Mesenteric fat pad (tissue), 1 donor: ENCODE results near the gene C6orf118. TPM values are rescaled to one million over a fixed set of nuclear protein-coding genes. Genes with fewer than 3 reads are reported as not detected.

Source experiments
- DNase-seq: peaks from one replicate; pipeline ENCODE4 v3.0.0-alpha.2; 2020; ENCODE audit warnings: low spot score
- long read RNA-seq: library from polyadenylated mRNA; unstranded; transcript quantifications from one replicate; pipeline ENCODE4 v2.0.0, GENCODE V29; 2020
- total RNA-seq: library from RNA; stranded (reverse); fragmentation: NEBNext Ultra II Directional; extraction: Animal tissue kit (Norgen Biotek cat#: 25700); gene quantifications from one replicate; pipeline ENCODE4 v1.2.1, GENCODE V29; 2021
- donor health status: DM: yes; HTN: yes; CAD: no.

Gene C6orf118
- not detected for total RNA-seq
- long read RNA-seq = 0 reads

DNA sequence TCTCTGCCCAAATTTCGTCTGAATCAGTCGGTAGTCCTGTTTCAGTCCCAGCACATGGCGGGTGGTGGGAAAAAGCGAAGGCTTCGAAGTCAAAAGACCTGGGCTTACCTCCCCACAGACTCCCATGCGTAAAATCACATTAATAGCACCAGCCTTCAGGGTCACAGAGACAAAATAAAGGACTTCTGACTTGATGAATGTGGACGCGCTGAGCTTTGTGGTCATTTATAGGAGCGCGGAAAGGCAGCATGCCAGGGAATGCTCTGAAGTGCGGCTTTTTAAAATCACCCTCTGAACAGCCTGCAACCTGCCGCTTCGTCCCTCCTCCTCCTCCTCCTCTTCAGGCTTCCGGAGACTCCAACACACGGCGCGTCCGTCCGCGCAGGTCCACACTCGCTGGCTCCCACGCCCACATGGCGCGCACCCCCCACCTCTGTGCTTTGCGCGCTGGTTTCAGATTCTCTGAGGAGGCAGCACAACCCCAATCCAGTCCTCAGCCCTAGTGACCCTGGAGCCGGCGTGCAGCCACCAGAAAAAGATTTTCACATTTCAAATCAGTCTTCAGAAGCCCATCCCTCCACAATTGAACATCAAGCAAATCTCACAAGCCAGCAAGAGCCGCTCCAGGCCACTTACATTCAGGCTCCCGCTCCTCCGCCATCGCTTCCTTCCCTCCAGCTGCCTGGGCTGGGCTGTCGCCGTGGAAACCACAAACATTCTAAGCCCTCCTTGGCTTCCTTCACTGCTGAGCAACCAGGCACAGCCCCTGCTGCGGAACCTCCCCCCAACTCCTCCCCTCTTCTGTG lies at the start of gene C6orf118:
Gene C6orf118, minus strand, starts transcription at position 680 of the 806 bp plus-strand sequence. Its CDS starts 19 bp downstream, at position 661.
- DNase-seq = no peak

DNA sequence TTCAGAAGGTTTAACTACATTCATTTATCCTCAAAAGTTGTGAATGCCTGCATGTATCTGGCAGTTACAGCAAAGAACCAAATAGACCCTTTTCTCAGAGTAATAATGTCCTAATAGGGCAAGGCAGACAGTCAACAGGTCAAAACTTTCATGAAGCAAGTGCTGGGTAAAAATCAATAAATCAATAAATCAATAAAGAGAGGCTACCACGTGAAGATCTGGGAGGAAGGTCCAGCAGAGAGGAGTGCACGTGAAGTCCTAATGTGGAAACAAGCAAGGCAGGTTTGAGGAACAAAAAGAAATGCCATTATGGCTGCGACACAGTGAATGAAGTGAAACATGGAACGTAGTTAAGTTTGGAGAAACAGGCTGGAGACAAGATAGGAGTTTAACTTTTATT lies 36.3 kb upstream of the C6orf118 start:
- no peak for DNase-seq

DNA sequence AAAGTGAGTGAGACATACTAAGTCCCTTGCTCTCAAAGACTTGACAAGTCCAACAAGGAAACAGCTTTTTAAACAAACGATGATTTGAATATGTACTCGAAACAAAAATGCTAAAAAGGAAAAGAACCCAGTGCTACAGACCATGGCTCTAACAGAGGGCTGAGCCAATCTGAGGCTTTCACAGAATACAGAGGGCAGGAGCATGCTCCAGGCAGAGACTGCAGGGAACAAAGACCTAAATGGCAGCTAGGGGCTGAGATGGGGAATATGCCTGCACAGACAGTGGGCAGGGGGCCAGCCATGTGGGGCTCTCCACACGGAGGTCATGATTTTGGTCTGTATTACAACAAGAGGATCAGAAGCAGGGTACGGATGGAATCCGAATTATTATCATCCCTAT lies 31.1 kb upstream of the C6orf118 start:
- DNase-seq = no peak

DNA sequence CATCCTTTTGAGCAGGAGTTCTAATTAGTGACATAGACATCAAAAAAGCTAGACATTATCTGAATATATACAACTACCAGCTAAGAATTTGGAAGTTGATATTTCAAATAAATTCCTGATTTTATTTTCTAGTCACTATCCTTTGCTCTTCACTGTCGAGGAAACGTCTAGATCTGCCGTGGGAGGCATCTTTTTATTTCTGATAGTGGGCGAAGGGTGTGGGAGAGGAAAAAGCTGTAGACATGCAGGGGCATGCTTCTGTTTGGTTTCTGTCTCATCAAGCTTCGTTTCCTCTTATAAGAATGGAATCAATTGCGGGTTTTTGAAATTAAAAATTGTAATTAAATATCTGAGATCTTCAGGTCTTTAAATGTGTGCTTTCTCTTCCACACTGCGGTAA lies 16.2 kb upstream of the C6orf118 start:
- no peak for DNase-seq

DNA sequence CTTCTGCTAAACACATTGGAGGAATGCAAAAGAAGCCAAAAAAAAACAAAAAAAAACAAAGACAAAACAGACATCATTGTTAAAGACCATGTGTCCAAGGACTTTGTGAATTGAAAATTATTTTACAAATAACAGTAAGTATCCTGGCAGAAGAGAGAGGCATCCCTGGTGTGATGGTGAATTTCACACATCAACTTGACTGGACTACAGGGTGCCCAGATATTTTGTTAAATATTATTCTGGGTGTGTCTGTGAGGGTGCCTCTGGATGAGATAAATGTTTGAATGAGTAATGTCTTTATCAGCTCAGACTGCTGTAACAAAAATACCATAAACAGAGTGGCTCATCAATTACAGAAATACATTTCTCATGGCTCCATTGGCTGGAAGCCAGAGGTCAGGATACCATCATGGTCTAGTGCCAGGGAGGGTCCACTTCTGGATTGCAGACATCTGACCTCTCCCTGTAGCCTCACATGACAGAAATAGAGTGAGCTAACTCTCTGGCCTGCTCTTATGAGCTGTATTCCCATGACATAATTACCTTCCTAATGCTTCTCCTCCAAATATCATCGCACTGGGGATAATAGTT lies 12.2 kb upstream of the C6orf118 start:
- DNase-seq = no peak

DNA sequence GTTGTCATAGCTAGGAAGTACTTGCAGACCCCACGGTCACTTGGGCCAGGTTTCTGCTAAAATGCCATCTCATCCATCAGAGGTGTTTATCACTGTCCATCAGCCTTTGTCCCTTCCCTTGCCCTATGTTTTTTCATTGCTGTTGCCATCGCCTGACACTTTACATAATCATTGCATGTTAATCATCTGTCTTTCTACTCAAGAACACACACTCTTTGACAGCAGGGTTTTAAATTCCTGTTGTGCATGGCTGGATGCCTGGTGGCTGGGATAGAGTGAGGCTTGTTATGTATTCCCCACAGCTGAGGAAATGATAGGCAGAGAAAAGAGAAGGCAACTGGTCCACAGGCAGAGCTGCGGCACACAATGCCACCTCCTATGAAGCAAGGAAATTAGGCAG lies 11.7 kb upstream of the C6orf118 start:
- no peak for DNase-seq

DNA sequence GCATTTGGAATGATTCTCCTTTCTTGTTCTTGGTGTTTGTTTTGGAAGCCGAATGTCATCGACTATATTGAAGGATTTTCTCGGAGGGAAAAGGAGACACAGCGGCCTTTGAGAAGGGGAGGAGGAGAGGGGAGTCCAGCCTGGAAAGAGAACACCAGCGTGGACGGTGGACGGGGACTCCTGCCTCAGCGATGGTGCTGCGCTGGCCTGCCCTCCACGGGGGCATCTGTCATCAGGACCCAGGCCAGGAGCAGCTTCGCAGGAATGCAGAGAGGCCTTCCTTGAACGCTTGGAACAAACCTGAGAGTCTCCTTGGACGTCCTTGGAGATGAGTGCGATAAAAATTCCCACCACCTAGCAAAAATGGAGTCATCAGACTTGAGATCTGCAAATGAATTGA lies 8.3 kb upstream of the C6orf118 start:
- no peak for DNase-seq

DNA sequence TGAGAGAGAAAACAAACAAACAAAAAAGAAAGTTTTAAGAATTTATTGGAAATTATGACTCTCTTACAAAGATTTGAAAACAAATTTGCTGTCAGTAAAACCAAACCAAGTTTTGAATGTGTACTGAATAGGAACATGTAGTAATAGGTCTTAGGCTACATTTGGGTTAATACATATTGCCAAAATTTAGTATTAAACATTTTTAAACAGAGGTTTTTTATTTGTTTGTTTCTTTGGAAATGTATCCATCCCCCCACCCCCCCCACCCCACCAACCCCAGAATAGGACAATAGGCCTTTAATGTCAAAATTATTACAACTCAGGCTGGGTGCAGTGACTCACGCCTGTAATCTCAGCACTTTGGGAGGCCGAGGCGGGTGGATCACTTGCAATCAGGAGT lies 2.5 kb downstream of the C6orf118 start:
- no peak for DNase-seq

DNA sequence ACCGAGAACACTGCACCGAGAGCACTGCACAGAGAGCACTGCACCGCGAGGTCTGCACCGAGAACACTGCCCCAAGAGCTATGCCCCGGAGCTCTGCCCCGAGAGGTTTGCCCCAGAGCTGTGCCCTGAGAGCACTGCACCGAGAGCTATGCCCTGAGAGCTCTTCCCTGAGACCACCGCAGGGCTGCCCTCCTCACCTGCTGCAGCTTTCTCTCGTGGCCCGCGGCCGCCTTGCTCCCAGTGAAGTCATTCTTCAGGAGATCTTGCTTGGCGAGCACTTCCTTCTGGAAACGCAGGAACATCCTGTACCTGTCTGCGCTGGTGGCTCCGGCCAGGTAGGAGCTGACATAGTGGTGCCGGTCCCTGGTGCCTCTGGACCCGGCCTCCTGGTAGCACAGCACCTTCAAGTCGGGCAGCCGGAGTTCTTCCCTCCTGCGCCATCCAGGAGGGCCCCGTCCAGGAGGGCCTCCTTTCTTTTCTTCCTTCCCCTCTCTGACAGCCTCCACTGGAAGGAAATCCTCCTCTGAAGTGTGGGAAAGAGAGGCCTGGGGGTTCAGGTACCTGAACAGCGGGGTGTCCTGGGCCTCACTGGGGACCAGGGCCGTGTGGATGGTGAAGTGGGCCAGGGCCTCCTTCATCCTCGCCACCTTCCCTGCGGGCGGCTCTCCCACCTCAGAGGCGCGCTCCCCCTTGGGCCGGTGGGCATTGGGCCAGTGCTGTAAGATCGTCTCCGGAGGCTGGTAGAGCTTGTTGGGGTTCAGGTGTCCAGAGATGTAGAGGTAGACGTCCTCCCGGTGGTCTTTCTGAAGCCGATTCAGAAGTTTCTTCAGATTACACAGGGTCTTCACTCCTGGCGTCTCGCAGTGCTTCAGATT lies 7.8 kb downstream of the C6orf118 start:
- DNase-seq = no peak

DNA sequence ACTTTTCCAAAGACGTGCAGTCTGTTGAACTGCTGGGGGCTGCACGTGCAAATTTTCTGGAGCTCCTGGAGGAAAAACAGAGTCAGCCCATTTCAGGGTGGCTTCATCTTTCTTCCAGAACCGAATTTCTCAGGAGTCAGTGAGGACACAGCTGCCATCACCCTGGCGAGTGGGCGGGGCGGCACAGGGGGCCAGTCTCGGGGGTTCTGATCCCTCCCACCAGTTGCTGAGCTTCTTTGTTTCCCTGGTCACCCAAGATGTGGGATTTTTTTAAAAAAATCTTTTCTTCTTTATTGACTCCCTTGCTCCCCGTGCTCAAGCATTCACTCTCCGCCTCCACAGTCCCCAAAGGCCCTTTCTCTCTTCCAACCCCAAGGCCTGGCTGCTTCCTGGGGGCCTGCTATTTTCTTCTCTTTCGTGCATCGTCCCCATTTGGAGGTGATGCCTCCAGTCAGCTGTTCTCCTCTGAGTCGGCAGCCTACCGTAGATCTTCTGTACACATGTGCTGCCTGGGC lies 8.9 kb downstream of the C6orf118 start:
- no peak for DNase-seq

DNA sequence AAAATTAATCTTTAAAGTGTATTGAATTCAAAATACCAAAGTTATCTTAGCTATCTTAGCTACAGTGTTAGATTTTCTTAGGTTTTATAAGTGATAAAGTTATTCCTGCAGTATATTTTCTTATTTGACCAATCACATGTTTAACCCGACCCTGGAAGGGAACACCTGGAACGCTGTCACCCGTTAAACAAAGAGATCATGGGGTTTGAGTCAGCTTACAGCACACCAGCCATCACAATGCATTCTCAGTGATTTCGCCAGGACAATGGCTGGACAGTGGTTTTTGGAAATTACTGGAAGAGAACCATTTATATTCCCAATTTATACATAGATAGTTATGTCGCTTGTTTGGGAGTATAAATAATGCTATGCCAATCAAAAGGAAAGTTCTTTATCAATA lies 10.5 kb downstream of the C6orf118 start:
- no peak for DNase-seq

DNA sequence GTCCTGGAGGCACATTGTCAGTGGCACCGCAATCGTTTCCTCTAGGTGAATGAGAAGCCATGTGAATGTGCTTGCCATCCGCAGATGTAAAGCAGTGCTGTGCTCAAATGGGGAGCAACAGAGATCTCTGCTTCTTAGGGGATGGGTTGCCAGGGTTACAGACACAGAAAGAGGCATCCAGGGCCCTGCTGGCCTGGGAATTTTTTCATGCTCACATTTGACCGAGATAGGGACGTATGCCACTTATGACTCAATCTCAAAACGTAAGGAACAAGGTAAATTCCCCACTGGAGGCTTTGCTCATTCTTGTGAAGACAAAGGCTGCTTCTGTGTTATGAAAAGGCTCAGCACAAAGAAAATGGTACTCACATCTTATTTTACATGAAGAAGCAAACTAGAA lies 11.0 kb downstream of the C6orf118 start:
- DNase-seq = no peak

DNA sequence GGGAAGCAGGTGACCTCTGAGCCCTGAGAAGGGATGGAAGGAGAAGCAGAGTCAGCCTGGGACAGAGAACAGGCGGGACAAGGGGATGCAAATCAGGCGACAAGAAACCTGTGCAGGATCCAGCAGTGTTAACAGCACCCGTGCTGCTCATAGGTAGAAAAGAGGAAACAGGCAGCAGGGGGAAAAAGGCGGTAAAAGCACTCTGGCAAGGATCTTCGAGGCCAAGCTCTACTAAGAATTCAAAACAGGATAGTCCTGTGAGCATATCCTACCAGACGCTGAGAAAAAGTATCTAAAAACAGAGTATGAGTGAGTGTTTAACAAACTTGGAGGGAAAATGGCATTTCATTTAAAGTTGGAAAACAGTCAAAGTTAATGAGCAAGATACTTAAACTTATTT lies 16.7 kb downstream of the C6orf118 start:
- DNase-seq = no peak

DNA sequence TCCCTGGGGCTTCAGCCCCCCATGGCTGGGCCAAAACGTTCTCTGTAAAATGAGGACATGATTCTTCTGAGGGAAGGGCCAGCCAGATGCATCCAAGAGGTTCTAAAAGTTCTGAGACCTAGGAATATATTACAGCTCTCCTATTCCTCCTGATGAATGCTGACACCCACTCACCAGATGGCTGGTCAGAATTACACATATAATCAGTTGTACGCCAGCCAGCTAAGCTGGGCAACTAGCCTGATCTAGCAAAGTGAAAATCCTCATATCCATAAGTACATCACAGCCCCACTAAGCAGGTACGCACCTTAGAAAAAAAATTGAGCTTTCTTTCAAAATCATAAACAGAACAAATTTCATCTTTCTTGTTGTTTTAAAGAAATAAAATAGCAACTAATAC lies 34.8 kb downstream of the C6orf118 start:
- no peak for DNase-seq

DNA sequence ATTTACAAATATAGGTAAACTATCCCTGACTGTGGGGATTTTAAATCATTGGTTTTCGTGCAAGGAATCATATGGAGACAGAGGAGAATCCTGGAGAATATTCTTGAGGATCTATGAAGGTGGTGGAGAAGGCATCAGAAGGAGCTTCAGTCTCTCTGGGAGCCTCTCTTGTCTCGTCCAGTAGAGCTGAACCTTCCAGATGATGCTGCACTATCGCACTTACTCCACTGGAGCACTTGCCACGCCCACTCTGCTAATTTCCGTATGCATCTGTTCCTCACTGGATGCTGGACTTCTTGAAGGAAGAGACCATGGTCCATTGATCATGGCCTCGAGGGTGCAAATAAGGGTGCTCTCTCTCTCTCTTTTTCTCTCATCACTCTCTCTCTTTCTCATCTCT lies 36.8 kb downstream of the C6orf118 start:
- no peak for DNase-seq

DNA sequence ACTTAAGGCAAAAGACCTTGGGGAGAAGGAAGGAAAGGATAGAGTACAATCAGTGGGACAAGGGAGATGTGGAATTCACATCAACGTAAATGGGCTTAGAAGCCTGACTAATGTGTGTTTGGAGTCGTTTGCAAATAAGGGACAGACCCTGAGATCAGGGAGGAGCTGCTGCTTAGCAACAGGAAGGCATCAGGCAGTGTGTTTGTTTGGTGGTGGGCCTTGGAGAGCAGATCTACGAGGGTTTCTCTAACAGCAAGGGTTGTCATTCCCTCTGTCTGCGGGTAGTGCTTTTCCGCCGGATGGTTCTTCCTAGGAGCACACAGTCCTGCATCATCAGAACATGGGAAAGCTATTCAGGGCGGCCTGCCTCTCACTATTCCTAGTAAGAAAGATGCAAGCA lies 40.4 kb downstream of the C6orf118 start:
- DNase-seq = no peak

DNA sequence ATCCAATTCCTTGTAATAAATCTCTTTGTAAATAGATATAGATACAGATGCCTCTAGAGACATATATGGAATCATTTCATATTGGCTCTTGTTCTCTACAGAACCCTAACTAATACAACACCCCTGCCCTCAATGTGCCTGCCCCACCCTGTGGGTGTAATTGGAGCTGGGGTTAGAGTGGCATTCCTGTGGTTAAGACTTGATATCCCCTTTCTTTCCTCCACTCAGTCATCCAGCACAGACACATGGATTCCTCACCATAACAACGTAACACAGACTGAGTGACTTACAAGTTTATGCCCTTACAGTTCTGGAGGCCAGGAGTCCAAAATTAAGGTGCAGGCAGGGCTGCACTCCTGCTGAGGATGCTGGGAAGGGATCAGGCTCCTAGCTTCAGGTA lies 42.8 kb downstream of the C6orf118 start:
- no peak for DNase-seq

DNA sequence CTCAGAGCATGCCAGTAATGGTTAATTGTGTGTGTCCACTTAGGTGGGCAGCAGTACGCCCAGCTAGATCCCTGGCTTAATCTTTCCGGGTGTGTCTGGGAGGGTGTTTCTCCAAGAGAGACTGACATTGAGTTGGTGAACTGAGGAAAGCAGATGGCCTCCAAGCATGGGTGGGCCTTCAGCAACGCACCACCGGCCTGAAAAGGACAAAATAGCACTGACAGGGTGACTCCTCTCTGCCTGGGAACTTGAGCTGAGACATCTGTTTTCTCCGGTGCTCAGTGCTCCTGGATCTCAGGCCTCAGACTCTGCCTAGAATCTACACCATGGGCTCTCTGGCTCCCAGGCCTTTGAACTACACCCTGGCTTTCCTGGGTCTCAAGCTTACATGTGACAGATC lies 43.2 kb downstream of the C6orf118 start:
- no peak for DNase-seq

DNA sequence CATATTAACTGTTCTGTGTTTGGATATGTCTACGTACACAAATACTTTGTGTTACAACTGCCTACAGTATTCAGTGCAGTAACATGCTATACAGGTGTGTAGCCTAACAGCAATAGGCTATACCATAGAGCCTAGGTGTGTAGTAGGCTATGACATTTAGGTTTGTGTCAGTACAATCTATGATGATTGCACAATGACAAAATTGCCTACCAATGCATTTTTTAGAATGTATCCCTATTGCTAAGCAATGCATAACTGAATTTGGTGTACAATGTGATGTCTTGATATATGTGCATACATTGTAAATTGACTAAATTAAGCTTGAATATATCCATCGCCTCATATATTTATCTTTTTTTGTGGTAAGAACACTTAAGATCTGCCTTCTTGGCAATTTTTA lies 48.9 kb downstream of the C6orf118 start:
- DNase-seq = no peak

DNA sequence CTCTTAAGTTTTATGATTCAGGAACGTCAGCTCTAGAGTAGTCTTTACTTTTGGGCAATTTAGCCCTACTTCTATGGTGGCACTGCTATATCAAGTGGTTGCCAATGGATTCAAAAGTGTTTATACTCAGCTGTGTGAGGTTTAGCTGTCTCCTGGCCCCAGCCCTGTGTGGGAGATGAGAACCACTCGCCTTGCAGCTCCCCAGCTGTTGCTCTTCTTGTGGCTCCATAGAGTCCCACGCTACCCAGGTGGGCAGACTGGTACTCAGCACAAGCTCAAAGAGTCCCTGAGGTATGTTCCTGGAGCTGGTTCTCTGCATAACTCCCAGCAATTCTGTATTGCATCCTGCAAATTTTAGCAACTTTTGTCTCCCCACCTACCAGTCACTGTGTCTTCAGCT lies 59.6 kb downstream of the C6orf118 start:
- DNase-seq = no peak

DNA sequence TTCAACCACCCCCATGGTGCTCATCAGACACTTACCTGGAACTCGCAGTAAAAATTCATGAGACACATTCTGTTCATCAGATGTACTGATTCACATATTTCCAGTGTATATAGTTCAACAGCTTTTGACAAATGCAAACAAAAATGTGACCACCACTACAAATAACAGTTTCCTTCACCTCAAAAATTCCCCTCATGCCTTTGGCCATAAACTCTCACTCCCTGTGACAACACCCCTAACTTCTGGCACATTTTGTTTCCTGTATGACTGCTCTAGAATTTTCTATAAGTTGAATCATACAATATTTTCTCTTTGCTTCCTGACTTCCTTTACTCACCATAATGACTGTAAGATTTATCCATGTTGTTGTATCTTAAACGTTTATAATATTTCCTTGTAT lies 63.7 kb downstream of the C6orf118 start:
- DNase-seq = no peak

DNA sequence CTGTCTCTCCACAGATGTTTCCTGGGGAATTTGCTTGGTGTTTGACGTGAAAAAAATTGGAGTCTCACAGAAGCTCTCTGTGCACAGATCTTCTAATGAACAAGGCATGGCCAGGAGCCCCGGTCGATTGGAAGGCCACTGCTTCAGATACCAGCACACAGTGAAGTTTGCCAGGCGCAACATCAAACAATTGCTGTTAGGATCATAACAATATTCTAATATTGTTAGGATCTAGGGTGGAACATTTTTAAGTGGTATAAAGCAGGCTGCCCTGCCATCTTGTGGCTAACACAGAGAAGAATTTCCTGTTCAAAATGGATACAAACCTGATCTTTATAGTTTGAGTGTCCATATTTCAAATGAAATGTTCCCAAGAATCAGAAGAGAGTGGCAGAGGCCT lies 64.1 kb downstream of the C6orf118 start:
- DNase-seq = no peak
